Measurements from ENCODE around the gene SLC11A1.

DNA sequence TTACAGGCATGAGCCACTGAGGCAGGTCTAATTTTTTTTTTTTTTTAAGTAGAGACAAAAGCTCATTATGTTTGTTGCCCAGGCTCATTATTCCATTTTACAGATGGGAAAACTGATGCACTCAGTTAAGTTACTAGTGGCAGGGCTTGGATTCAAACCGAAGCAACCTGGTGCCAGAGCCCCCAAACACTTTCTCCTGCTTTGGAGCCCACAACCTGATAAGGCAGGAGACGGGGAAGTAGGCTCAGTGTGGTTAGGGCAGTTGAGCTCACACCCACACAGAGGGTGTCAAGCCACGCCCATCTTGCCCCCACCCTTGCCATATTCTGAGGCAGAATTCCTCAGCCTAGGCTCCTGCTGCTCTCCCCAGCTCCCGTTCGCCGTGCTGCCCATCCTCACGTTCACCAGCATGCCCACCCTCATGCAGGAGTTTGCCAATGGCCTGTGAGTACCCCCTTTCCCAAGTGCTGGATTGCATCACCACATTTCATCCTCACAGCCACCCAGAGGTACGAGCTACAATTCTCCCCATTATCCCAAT, 11.7 kb downstream of the SLC11A1 start:
- no peak for TF ChIP-seq GATA2 (IDR thresholded peaks at IDR 0.05; ENCODE audit: low read depth, low read length)
- TF ChIP-seq GATA3 (IDR thresholded peaks at IDR 0.05; ENCODE audit: low read depth, low read length) = no peak

All from SH-SY5Y (cell line).